HCT116 (cell line): Measurements from ENCODE around the gene CBR1. TPM values are rescaled to one million over a fixed set of nuclear protein-coding genes. Genes with fewer than 3 reads are reported as not detected.

Experiments
- ATAC-seq: fragments of 200-7000 bp; cut with Tn5 transposase; 2 replicates; pipeline ENCODE4 v1.9.1; 2020; ENCODE audit warnings: mild to moderate bottlenecking, moderate library complexity
- BruUV-seq: library from RNA; stranded (reverse); fragments of 400-500 nt; replicated peaks from 2 replicates; lab custom pipeline; 2021; lab: Mats Ljungman, UMichigan
- CTCF ChIA-PET: fragments of 300-600 bp; sonication (Branson Sonifier 250); formaldehyde crosslinking; loops from one replicate; lab custom pipeline; 2021; ENCODE audit warnings: antibody characterized with exemption; lab: Charles Lee
- POLR2A ChIA-PET: fragments of 300-600, 350-600 bp; sonication (Branson Sonifier 250); formaldehyde crosslinking; loops from one replicate; lab custom pipeline; 2021; ENCODE audit warnings: antibody characterized with exemption; lab: Charles Lee
- RAD21 ChIA-PET, 2 experiments: fragments of 300-600 bp; sonication (Branson Sonifier 250); formaldehyde crosslinking; loops; one replicate each; lab custom pipeline; 2023; ENCODE audit warnings: low total read pairs in 2 of 2; ENCODE audit not compliant: uncharacterized antibody in 2 of 2, unreplicated experiment in 2 of 2, low non-redundant PET in 1 of 2; lab: Charles Lee
- DNase-seq: peaks from one replicate; pipeline ENCODE4 v3.0.0-alpha.2; 2010; ENCODE audit warnings: low read depth, low spot score
- H2AFZ ChIP-seq: fragments of 200-600 bp; shearing (Covaris generic), sonication (generic); 2 replicates; pipeline ENCODE4 v1.6.1; 2017; ENCODE audit warnings: low read depth, mixed run types, mixed read lengths, antibody characterized with exemption, low read length; ENCODE audit not compliant: poor library complexity, severe bottlenecking
- H3K27ac ChIP-seq: 2 replicates; pipeline ENCODE4 v1.5.1; 2012; ENCODE audit warnings: low read depth, low read length
- H3K27me3 ChIP-seq: fragments of 200-600 bp; sonication (generic); 2 replicates; pipeline ENCODE4 v1.6.1; 2016; ENCODE audit warnings: mixed run types, low read length, mixed read lengths; ENCODE audit not compliant: insufficient read depth
- H3K36me3 ChIP-seq, 2 experiments: fragments of 200-500 bp in 1 of 2; fragments of 200-600 bp in 1 of 2; sonication (Bioruptor generic) in 1 of 2; sonication (generic) in 1 of 2; 2 replicates each; pipeline versions ENCODE4 v1.5.1 to v1.6.1; 2014 to 2016; ENCODE audit warnings: low read length in 2 of 2, inconsistent platforms in 1 of 2, mixed read lengths in 1 of 2, mixed run types in 1 of 2; ENCODE audit not compliant: insufficient read depth in 2 of 2, control insufficient read depth in 1 of 2
- H3K4me1 ChIP-seq, 2 experiments: fragments of 200-600 bp in 1 of 2; sonication (generic) in 1 of 2; 2 replicates each; pipeline versions ENCODE4 v1.5.1 to v1.6.1; 2012 to 2017; ENCODE audit warnings: low read length in 2 of 2, inconsistent platforms in 1 of 2, mild to moderate bottlenecking in 1 of 2, mixed read lengths in 1 of 2, mixed run types in 1 of 2, moderate library complexity in 1 of 2; ENCODE audit not compliant: insufficient read depth in 2 of 2, control insufficient read depth in 1 of 2
- H3K4me2 ChIP-seq: fragments of 200-600 bp; sonication (generic); 2 replicates; pipeline ENCODE4 v1.6.1; 2017; ENCODE audit warnings: mixed run types, low read length, mixed read lengths
- H3K4me3 ChIP-seq, 2 experiments: fragments of 200-600 bp in 1 of 2; sonication (generic) in 1 of 2; replicated peaks in 1 of 2; 2 replicates each; pipeline ENCODE4 v1.5.1; 2011 to 2016; ENCODE audit warnings: low read length in 2 of 2, control low read depth in 1 of 2, low read depth in 1 of 2, mild to moderate bottlenecking in 1 of 2, mixed read lengths in 1 of 2, mixed run types in 1 of 2
- H3K79me2 ChIP-seq: fragments of 200-600 bp; sonication (generic); 2 replicates; pipeline ENCODE4 v1.6.1; 2017; ENCODE audit warnings: mild to moderate bottlenecking, mixed run types, low read length, moderate library complexity, mixed read lengths; ENCODE audit not compliant: insufficient read depth
- H3K9ac ChIP-seq: fragments of 200-600 bp; sonication (generic); 2 replicates; pipeline ENCODE4 v1.6.1; 2016; ENCODE audit warnings: low read length, mixed read lengths
- H3K9me2 ChIP-seq: fragments of 200-600 bp; sonication (generic), shearing (Covaris generic); 2 replicates; pipeline ENCODE4 v1.6.1; 2017; ENCODE audit warnings: mixed run types, mild to moderate bottlenecking, moderate library complexity; ENCODE audit not compliant: insufficient read depth
- H3K9me3 ChIP-seq, 2 experiments: fragments of 200-500 bp in 1 of 2; fragments of 200-600 bp in 1 of 2; sonication (Bioruptor generic) in 1 of 2; sonication (generic) in 1 of 2; 2 replicates each; pipeline ENCODE4 v1.6.1; 2014 to 2017; ENCODE audit warnings: low read length in 2 of 2, mixed read lengths in 2 of 2, inconsistent platforms in 1 of 2, low read depth in 1 of 2, mild to moderate bottlenecking in 1 of 2, mixed run types in 1 of 2, moderate library complexity in 1 of 2; ENCODE audit not compliant: control insufficient read depth in 1 of 2, insufficient read depth in 1 of 2
- H4K20me1 ChIP-seq: fragments of 200-600 bp; sonication (generic), shearing (Covaris generic); 2 replicates; pipeline ENCODE4 v1.6.1; 2017; ENCODE audit warnings: mixed run types, mild to moderate bottlenecking, moderate library complexity; ENCODE audit not compliant: insufficient read depth
- CTCF ChIP-seq, 3 experiments: fragments of 200-600 bp in 1 of 3; sonication (generic) in 1 of 3; IDR thresholded peaks in 2 of 3; conservative IDR thresholded peaks in 1 of 3; 2 replicates each; pipeline ENCODE4 v1.5.1; 2012 to 2017; ENCODE audit warnings: low read depth in 2 of 3, low read length in 2 of 3, antibody characterized with exemption in 1 of 3, borderline replicate concordance in 1 of 3, control low read depth in 1 of 3, mild to moderate bottlenecking in 1 of 3, mixed read lengths in 1 of 3, mixed run types in 1 of 3, moderate library complexity in 1 of 3; ENCODE audit not compliant: insufficient read depth in 1 of 3
- EGR1 ChIP-seq: IDR thresholded peaks from 2 replicates; pipeline ENCODE4 v1.6.1; 2012; ENCODE audit warnings: low read depth
- ELF1 ChIP-seq: IDR thresholded peaks from 2 replicates; pipeline ENCODE4 v1.6.1; 2012; ENCODE audit warnings: low read depth, borderline replicate concordance
- EZH2 ChIP-seq: fragments of 200-600 bp; sonication (generic); IDR thresholded peaks from 2 replicates; pipeline ENCODE4 v1.6.1; 2017; ENCODE audit warnings: antibody characterized with exemption, mixed run types
- EZH2phosphoT487 ChIP-seq: fragments of 200-600 bp; IDR thresholded peaks from 2 replicates; pipeline ENCODE4 v1.6.1; 2018; ENCODE audit warnings: antibody characterized with exemption, borderline replicate concordance
- FOSL1 ChIP-seq: IDR thresholded peaks from 2 replicates; pipeline ENCODE4 v1.6.1; 2012; ENCODE audit warnings: low read depth
- JUND ChIP-seq: IDR thresholded peaks from 2 replicates; pipeline ENCODE4 v1.6.1; 2012
- ZFX ChIP-seq: fragments of 450-650 bp; IDR thresholded peaks from 2 replicates; pipeline ENCODE4 v1.6.1; 2017
- intact Hi-C: fragments of 100-400 bp; cut with micrococcal nuclease; formaldehyde crosslinking; loops from 2 replicates; pipeline ENCODE4 v1.10.0; 2022
- total RNA-seq: library from RNA; stranded (reverse); gene quantifications from one replicate; pipeline ENCODE4 v1.2.1, GENCODE V29; 2021; ENCODE audit not compliant: unreplicated experiment
- TF ChIP-seq, protein P1 (sequence below): IDR thresholded peaks from 2 replicates; pipeline ENCODE4 v1.6.1; 2012
- TF ChIP-seq, protein P2 (sequence below): IDR thresholded peaks from 2 replicates; pipeline ENCODE4 v1.6.1; 2011; ENCODE audit warnings: mild to moderate bottlenecking, low read length, moderate library complexity; ENCODE audit not compliant: insufficient replicate concordance; ENCODE audit errors: extremely low read depth

CBR1 gene
- total RNA-seq, 1 experiment from 2014 or later, result 0.91 TPM

DNA sequence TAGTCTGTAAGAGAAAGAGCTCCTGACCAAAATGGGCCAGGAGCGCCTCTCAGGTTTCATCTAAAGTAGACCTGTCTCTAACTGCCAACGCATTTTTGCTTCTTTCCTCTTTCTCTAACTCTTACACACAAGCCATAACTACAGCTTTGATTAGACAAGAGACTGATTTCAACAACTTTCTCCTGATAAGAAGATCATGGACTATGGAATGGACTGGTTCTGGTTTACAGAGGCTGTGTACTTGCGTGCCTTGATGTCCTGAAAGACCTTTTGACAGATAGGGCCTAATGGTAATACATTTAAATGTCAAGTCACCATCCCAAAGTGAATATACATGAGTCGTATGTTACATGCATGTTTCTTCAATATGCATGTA is 5.8 kb upstream of the CBR1 start:
- Histone ChIP-seq H3K79me2 (peaks cover 6% of the 10 kb centered on the region), H3K27ac (no peak overlapping the region), H3K4me2 (no peak overlapping the region), H3K27me3 (no peaks in the 10 kb centered on the region), H3K9me3 (peaks cover 4% of the 10 kb centered on the region in 2 experiments; a peak in 2 of 4 replicates), H3K4me3 (no peak overlapping the region), H3K36me3 (no peaks in the 10 kb centered on the region), H3K9ac (no peak overlapping the region), H3K9me2 (no peaks in the 10 kb centered on the region), H3K4me1 (peaks cover 11 to 13% of the 10 kb centered on the region in 2 experiments; a peak in 3 of 4 replicates), H4K20me1 (no peaks in the 10 kb centered on the region), H2AFZ (no peak overlapping the region)
- RAD21 ChIA-PET, result no interaction called here
- DNase-seq, result no peak
- intact Hi-C loops, result loop anchor here (5.0 kb wide), 1 partner anchor 48 kb away; no protein-coding TSS in a partner anchor
- no TSS peak for BruUV-seq
- CTCF ChIA-PET, result no interaction called here
- ATAC-seq, result no peak
- POLR2A ChIA-PET, result interaction anchor here (1.5 kb wide), 1 partner anchor 13 kb away, joined by 4 read pairs; no protein-coding TSS in a partner anchor
- no peak for TF ChIP-seq EZH2phosphoT487
- no peak for TF ChIP-seq FOSL1
- no peak for TF ChIP-seq ELF1
- no peak for TF ChIP-seq ZFX
- no peak for TF ChIP-seq CTCF (IDR thresholded peaks at IDR 0.05 in 2 of 3, conservative IDR thresholded peaks at IDR 0.05 in 1 of 3; ENCODE audit: borderline replicate concordance in 1 of 3, insufficient read depth in 1 of 3, low read depth in 2 of 3, low read length in 2 of 3)
- no peak for TF ChIP-seq JUND
- TF ChIP-seq EZH2, result no peak
- TF ChIP-seq, protein P1, sequence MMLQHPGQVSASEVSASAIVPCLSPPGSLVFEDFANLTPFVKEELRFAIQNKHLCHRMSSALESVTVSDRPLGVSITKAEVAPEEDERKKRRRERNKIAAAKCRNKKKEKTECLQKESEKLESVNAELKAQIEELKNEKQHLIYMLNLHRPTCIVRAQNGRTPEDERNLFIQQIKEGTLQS, result no peak
- TF ChIP-seq, protein P2, sequence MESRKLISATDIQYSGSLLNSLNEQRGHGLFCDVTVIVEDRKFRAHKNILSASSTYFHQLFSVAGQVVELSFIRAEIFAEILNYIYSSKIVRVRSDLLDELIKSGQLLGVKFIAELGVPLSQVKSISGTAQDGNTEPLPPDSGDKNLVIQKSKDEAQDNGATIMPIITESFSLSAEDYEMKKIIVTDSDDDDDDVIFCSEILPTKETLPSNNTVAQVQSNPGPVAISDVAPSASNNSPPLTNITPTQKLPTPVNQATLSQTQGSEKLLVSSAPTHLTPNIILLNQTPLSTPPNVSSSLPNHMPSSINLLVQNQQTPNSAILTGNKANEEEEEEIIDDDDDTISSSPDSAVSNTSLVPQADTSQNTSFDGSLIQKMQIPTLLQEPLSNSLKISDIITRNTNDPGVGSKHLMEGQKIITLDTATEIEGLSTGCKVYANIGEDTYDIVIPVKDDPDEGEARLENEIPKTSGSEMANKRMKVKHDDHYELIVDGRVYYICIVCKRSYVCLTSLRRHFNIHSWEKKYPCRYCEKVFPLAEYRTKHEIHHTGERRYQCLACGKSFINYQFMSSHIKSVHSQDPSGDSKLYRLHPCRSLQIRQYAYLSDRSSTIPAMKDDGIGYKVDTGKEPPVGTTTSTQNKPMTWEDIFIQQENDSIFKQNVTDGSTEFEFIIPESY, result no peak
- TF ChIP-seq EGR1, result no peak
- TF ChIP-seq, all 23 proteins: peak for 0
